ENCODE data around the gene GRK7.

The GRK7 gene

DNA sequence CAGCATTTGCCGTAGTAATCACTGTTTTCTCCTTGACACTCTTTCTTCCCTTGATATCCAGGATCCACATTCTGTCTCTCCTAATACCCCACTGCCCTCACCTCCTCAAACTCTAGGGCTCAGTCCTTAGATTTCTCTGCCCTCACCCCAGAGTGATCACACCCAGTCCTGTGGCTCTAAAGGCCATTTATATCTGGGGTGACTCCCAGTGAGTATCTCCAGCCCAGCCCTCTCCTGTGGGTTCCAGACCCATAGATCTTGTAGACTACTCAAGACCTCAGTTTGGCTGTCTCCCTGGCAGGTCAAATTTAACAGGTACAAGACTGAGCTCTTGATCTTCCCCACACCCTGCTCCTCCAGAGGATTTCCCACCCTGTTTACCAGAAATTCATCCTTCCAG lies 1.3 kb downstream of the GRK7 start:
- no peaks in the 10 kb centered on the region for H3K9me3 ChIP-seq (replicated peaks in 1 of 2; ENCODE audit: control insufficient read depth in 2 of 2, insufficient read depth in 1 of 2, low read depth in 1 of 2, low read length in 2 of 2)

DNA sequence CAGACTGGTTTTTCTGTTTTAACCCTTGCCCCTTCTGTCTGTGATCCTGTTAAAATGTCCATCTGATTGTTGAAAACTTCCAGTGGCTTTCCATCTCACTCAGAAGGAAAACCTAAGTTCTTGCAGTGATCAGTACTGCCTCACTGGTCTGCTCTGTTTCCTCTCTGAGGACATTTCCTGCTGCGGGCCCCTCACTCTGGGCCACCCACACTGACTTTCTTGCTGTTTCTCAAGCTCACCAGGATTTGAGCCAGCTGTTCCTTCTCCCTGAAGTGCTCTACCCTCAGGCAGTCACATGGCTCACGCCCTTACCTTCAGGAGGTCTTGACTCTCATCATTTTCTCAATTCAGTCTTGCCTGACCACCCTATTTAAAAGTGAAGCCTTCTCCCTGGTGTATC lies 1.8 kb downstream of the GRK7 start:
- no peak overlapping the region for H3K27ac ChIP-seq (replicated peaks; ENCODE audit: low read length)
- H3K23ac ChIP-seq (ENCODE audit: low read depth, low read length, poor library complexity): no peak overlapping the region
- H4K8ac ChIP-seq (ENCODE audit: low read depth, low read length): no peak overlapping the region
- no peaks in the 10 kb centered on the region for H3K79me1 ChIP-seq (ENCODE audit: low read depth, low read length)
- WGBS, 2 donors (ENCODE audit: extremely low coverage in 2 of 2, insufficient read length in 2 of 2, insufficient replicate concordance in 1 of 2): no CpG with 5 or more reads among the region's 2 CpGs
- no peak overlapping the region for H2BK120ac ChIP-seq (ENCODE audit: low read depth, low read length)
- no peak overlapping the region for H3K4me3 ChIP-seq (ENCODE audit: low read length in 2 of 2)
- peaks cover 7 to 9% of the 10 kb centered on the region in 2 donors for H3K4me1 ChIP-seq (ENCODE audit: control insufficient read depth in 2 of 2, insufficient read depth in 1 of 2, low read depth in 1 of 2, low read length in 2 of 2)
- no peak overlapping the region for H3K14ac ChIP-seq (ENCODE audit: low read length)
- no peaks in the 10 kb centered on the region for H3K27me3 ChIP-seq (ENCODE audit: control insufficient read depth in 3 of 3, insufficient read depth in 3 of 3, low read depth in 1 of 3, low read length in 3 of 3)
- no peak overlapping the region for H3K4me2 ChIP-seq (ENCODE audit: insufficient read depth, low read length, poor library complexity, severe bottlenecking)
- H3K18ac ChIP-seq (ENCODE audit: low read length): no peak overlapping the region
- no peak overlapping the region for H2AFZ ChIP-seq (ENCODE audit: low read length)
- H3K9me3 ChIP-seq (replicated peaks in 1 of 2; ENCODE audit: control insufficient read depth in 2 of 2, insufficient read depth in 1 of 2, low read depth in 1 of 2, low read length in 2 of 2): no peaks in the 10 kb centered on the region
- H2BK12ac ChIP-seq (ENCODE audit: low read length): no peak overlapping the region
- H3K9ac ChIP-seq (ENCODE audit: low read depth, low read length, poor library complexity): no peak overlapping the region
- DNase-seq (ENCODE audit: low spot score): no peak
- H4K91ac ChIP-seq (ENCODE audit: low read depth, low read length, poor library complexity): no peak overlapping the region
- no peak overlapping the region for H2AK5ac ChIP-seq (ENCODE audit: low read depth, low read length)
- H2BK5ac ChIP-seq (ENCODE audit: low read length): no peak overlapping the region
- no peak overlapping the region for H2BK15ac ChIP-seq (ENCODE audit: low read length)
- H3K4ac ChIP-seq (ENCODE audit: low read length): no peak overlapping the region
- no peaks in the 10 kb centered on the region for H3K36me3 ChIP-seq (replicated peaks in 1 of 2; ENCODE audit: control insufficient read depth in 2 of 2, insufficient read depth in 2 of 2, low read length in 2 of 2)

More for the DNA sequence above, 1.3 kb downstream of the GRK7 start:
- H3K27me3 ChIP-seq (ENCODE audit: control insufficient read depth in 3 of 3, insufficient read depth in 3 of 3, low read depth in 1 of 3, low read length in 3 of 3): no peaks in the 10 kb centered on the region
- H3K4me2 ChIP-seq (ENCODE audit: insufficient read depth, low read length, poor library complexity, severe bottlenecking): no peak overlapping the region
- no peak overlapping the region for H2AK5ac ChIP-seq (ENCODE audit: low read depth, low read length)
- no peak for DNase-seq (ENCODE audit: low spot score)
- no peak overlapping the region for H3K23ac ChIP-seq (ENCODE audit: low read depth, low read length, poor library complexity)
- H3K18ac ChIP-seq (ENCODE audit: low read length): no peak overlapping the region
- no peak overlapping the region for H2BK12ac ChIP-seq (ENCODE audit: low read length)
- no peak overlapping the region for H4K8ac ChIP-seq (ENCODE audit: low read depth, low read length)
- no peaks in the 10 kb centered on the region for H3K79me1 ChIP-seq (ENCODE audit: low read depth, low read length)
- H2BK5ac ChIP-seq (ENCODE audit: low read length): no peak overlapping the region
- no peaks in the 10 kb centered on the region for H3K36me3 ChIP-seq (replicated peaks in 1 of 2; ENCODE audit: control insufficient read depth in 2 of 2, insufficient read depth in 2 of 2, low read length in 2 of 2)
- no peak overlapping the region for H3K4ac ChIP-seq (ENCODE audit: low read length)
- no peak overlapping the region for H3K9ac ChIP-seq (ENCODE audit: low read depth, low read length, poor library complexity)
- H2AFZ ChIP-seq (ENCODE audit: low read length): no peak overlapping the region
- H2BK15ac ChIP-seq (ENCODE audit: low read length): no peak overlapping the region
- H3K4me3 ChIP-seq (ENCODE audit: low read length in 2 of 2): no peak overlapping the region
- H4K91ac ChIP-seq (ENCODE audit: low read depth, low read length, poor library complexity): no peak overlapping the region
- no peak overlapping the region for H3K14ac ChIP-seq (ENCODE audit: low read length)
- H2BK120ac ChIP-seq (ENCODE audit: low read depth, low read length): no peak overlapping the region
- no peak overlapping the region for H3K27ac ChIP-seq (replicated peaks; ENCODE audit: low read length)
- no CpG with 5 or more reads among the region's 1 CpG for WGBS, 2 donors (ENCODE audit: extremely low coverage in 2 of 2, insufficient read length in 2 of 2, insufficient replicate concordance in 1 of 2)
- peaks cover 5% of the 10 kb centered on the region in 2 donors for H3K4me1 ChIP-seq (ENCODE audit: control insufficient read depth in 2 of 2, insufficient read depth in 1 of 2, low read depth in 1 of 2, low read length in 2 of 2)

DNA sequence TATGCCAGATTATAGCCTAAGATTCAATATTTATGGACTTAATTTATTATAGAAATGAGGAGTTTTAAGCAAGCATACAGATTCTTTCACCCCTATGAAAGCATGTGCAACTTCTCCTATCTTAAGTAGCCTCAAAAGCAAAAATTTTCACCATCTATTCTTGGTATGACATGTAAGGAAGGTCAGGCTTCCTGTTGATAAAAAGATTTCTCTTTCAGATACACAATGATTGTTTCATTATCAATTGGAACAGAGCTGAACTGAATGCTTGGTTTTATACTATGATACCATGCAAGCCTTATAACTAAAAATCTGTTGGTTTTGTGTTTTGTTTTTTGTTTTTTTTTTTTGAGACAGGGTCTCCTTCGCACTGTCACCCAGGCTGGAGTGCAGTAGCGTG lies 3.9 kb downstream of the GRK7 start:
- no peak overlapping the region for H2BK15ac ChIP-seq (ENCODE audit: low read length)
- peaks cover 7 to 9% of the 10 kb centered on the region in 2 donors for H3K4me1 ChIP-seq (ENCODE audit: control insufficient read depth in 2 of 2, insufficient read depth in 1 of 2, low read depth in 1 of 2, low read length in 2 of 2)
- H3K18ac ChIP-seq (ENCODE audit: low read length): no peak overlapping the region
- H3K27me3 ChIP-seq (ENCODE audit: control insufficient read depth in 3 of 3, insufficient read depth in 3 of 3, low read depth in 1 of 3, low read length in 3 of 3): no peaks in the 10 kb centered on the region
- no peak overlapping the region for H4K8ac ChIP-seq (ENCODE audit: low read depth, low read length)
- no peak overlapping the region for H2AFZ ChIP-seq (ENCODE audit: low read length)
- no peaks in the 10 kb centered on the region for H3K36me3 ChIP-seq (replicated peaks in 1 of 2; ENCODE audit: control insufficient read depth in 2 of 2, insufficient read depth in 2 of 2, low read length in 2 of 2)
- H3K9ac ChIP-seq (ENCODE audit: low read depth, low read length, poor library complexity): no peak overlapping the region
- H2BK120ac ChIP-seq (ENCODE audit: low read depth, low read length): no peak overlapping the region
- no peak overlapping the region for H3K14ac ChIP-seq (ENCODE audit: low read length)
- H2BK12ac ChIP-seq (ENCODE audit: low read length): no peak overlapping the region
- H2BK5ac ChIP-seq (ENCODE audit: low read length): no peak overlapping the region
- no peak overlapping the region for H3K4ac ChIP-seq (ENCODE audit: low read length)
- DNase-seq (ENCODE audit: low spot score): no peak
- H3K9me3 ChIP-seq (replicated peaks in 1 of 2; ENCODE audit: control insufficient read depth in 2 of 2, insufficient read depth in 1 of 2, low read depth in 1 of 2, low read length in 2 of 2): no peaks in the 10 kb centered on the region
- WGBS, 2 donors (ENCODE audit: extremely low coverage in 2 of 2, insufficient read length in 2 of 2, insufficient replicate concordance in 1 of 2): no CpG with 5 or more reads among the region's 2 CpGs
- no peak overlapping the region for H3K23ac ChIP-seq (ENCODE audit: low read depth, low read length, poor library complexity)
- no peaks in the 10 kb centered on the region for H3K79me1 ChIP-seq (ENCODE audit: low read depth, low read length)
- no peak overlapping the region for H4K91ac ChIP-seq (ENCODE audit: low read depth, low read length, poor library complexity)
- H3K4me3 ChIP-seq (ENCODE audit: low read length in 2 of 2): no peak overlapping the region
- H3K4me2 ChIP-seq (ENCODE audit: insufficient read depth, low read length, poor library complexity, severe bottlenecking): no peak overlapping the region
- H2AK5ac ChIP-seq (ENCODE audit: low read depth, low read length): no peak overlapping the region
- no peak overlapping the region for H3K27ac ChIP-seq (replicated peaks; ENCODE audit: low read length)

DNA sequence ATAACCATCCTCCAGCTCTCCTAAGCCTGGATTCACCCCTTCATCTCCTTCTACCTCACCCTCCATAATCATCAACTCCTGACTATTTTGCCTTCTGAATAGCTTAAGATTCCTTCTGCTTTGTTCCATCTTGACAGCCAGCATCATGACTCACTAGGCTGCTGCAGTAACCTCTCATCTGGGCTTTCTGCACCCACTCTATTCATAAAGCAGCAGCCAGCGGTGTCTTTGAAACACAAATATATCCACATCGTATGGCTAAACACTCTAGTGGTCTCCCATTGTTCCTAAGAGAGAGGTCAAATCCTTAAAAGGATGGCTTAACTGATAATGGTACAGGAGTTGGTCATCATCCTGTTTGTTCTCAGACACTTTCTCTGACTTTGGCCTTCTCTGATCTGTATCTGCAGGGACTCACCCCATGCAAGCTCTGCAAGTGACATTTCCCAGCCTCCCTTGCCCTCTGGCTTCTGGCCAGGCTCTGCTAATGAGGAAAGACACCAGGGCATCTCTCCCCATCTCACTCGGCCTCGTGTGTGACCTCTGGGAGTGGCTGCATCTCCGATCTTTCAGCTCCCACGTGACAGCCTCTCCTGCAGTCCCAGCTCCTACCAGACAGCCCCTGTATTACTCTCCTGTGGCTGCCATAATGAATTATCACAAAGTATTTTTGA lies 6.2 kb downstream of the GRK7 start:
- no peak overlapping the region for H3K4me3 ChIP-seq (ENCODE audit: low read length in 2 of 2)
- no CpG with 5 or more reads among the region's 6 CpGs for WGBS, 2 donors (ENCODE audit: extremely low coverage in 2 of 2, insufficient read length in 2 of 2, insufficient replicate concordance in 1 of 2)
- H3K9ac ChIP-seq (ENCODE audit: low read depth, low read length, poor library complexity): no peak overlapping the region
- no peak overlapping the region for H3K4ac ChIP-seq (ENCODE audit: low read length)
- H3K27ac ChIP-seq (replicated peaks; ENCODE audit: low read length): no peak overlapping the region
- H2BK12ac ChIP-seq (ENCODE audit: low read length): no peak overlapping the region
- DNase-seq (ENCODE audit: low spot score): no peak
- H3K14ac ChIP-seq (ENCODE audit: low read length): no peak overlapping the region
- no peak overlapping the region for H2BK120ac ChIP-seq (ENCODE audit: low read depth, low read length)
- no peak overlapping the region for H2AK5ac ChIP-seq (ENCODE audit: low read depth, low read length)
- H3K23ac ChIP-seq (ENCODE audit: low read depth, low read length, poor library complexity): no peak overlapping the region
- H3K9me3 ChIP-seq (replicated peaks in 1 of 2; ENCODE audit: control insufficient read depth in 2 of 2, insufficient read depth in 1 of 2, low read depth in 1 of 2, low read length in 2 of 2): no peaks in the 10 kb centered on the region
- no peaks in the 10 kb centered on the region for H3K36me3 ChIP-seq (replicated peaks in 1 of 2; ENCODE audit: control insufficient read depth in 2 of 2, insufficient read depth in 2 of 2, low read length in 2 of 2)
- no peak overlapping the region for H2BK15ac ChIP-seq (ENCODE audit: low read length)
- peak overlapping the region; percentile 79 for H2AFZ ChIP-seq (ENCODE audit: low read length)
- H3K27me3 ChIP-seq (ENCODE audit: control insufficient read depth in 3 of 3, insufficient read depth in 3 of 3, low read depth in 1 of 3, low read length in 3 of 3): no peaks in the 10 kb centered on the region
- no peak overlapping the region for H2BK5ac ChIP-seq (ENCODE audit: low read length)
- H3K79me1 ChIP-seq (ENCODE audit: low read depth, low read length): no peaks in the 10 kb centered on the region
- no peak overlapping the region for H4K91ac ChIP-seq (ENCODE audit: low read depth, low read length, poor library complexity)
- H3K18ac ChIP-seq (ENCODE audit: low read length): no peak overlapping the region
- H3K4me2 ChIP-seq (ENCODE audit: insufficient read depth, low read length, poor library complexity, severe bottlenecking): no peak overlapping the region
- H4K8ac ChIP-seq (ENCODE audit: low read depth, low read length): no peak overlapping the region
- H3K4me1 ChIP-seq (ENCODE audit: control insufficient read depth in 2 of 2, insufficient read depth in 1 of 2, low read depth in 1 of 2, low read length in 2 of 2): peaks cover 7 to 9% of the 10 kb centered on the region in 2 donors
